SK-N-SH (cell line): ENCODE measurements around the gene SH3RF2. TPM values are rescaled to one million over a fixed set of nuclear protein-coding genes. Genes with fewer than 3 reads are reported as not detected.

Experiments used
- CTCF ChIA-PET: fragments of 300-600, 350-600 bp; formaldehyde crosslinking; extraction: SDS; loops from one replicate; lab custom pipeline; 2021; lab: Yijun Ruan, JAX
- POLR2A ChIA-PET: fragments of 350-600 bp; sonication (Branson Sonifier 250); formaldehyde crosslinking; extraction: SDS; loops from one replicate; lab custom pipeline; 2020; ENCODE audit warnings: antibody characterized with exemption, inconsistent platforms; lab: Yijun Ruan, JAX
- DNase-seq: peaks from one replicate; pipeline ENCODE4 v3.0.0; 2012
- H2AFZ ChIP-seq: fragments of 200-600 bp; sonication (generic); 2 replicates; pipeline ENCODE4 v1.8.1; 2016; ENCODE audit warnings: antibody characterized with exemption, mild to moderate bottlenecking, low read depth
- H3F3A ChIP-seq: fragments of 200-600 bp; sonication (generic); replicated peaks from 2 replicates; pipeline ENCODE3; 2016; ENCODE audit warnings: antibody characterized with exemption, mild to moderate bottlenecking; ENCODE audit not compliant: insufficient read depth
- H3K27ac ChIP-seq, 2 experiments: fragments of 200-500 bp in 1 of 2; fragments of 200-600 bp in 1 of 2; sonication (Bioruptor generic) in 1 of 2; sonication (generic), shearing (Covaris generic) in 1 of 2; 2 replicates each; pipeline versions ENCODE4 v1.5.1 to v1.6.1; 2014 to 2016; ENCODE audit warnings: low read depth in 2 of 2, inconsistent platforms in 1 of 2, low read length in 1 of 2, mild to moderate bottlenecking in 1 of 2, mixed read lengths in 1 of 2
- H3K27me3 ChIP-seq: fragments of 200-600 bp; sonication (generic), shearing (Covaris generic); 2 replicates; pipeline ENCODE4 v1.6.1; 2016; ENCODE audit warnings: mixed run types; ENCODE audit not compliant: insufficient read depth
- H3K36me3 ChIP-seq, 2 experiments: fragments of 200-500 bp in 1 of 2; fragments of 200-600 bp in 1 of 2; sonication (Bioruptor generic) in 1 of 2; sonication (generic) in 1 of 2; replicated peaks in 1 of 2; 2 replicates each; pipeline versions ENCODE3 to v1.5.1; 2014 to 2016; ENCODE audit warnings: low read length in 1 of 2, mild to moderate bottlenecking in 1 of 2; ENCODE audit not compliant: insufficient read depth in 2 of 2, control insufficient read depth in 1 of 2
- H3K4me1 ChIP-seq, 2 experiments: fragments of 200-500 bp in 1 of 2; fragments of 200-600 bp in 1 of 2; sonication (Bioruptor generic) in 1 of 2; sonication (generic), shearing (Covaris generic) in 1 of 2; 2 replicates each; pipeline versions ENCODE4 v1.5.1 to v1.6.1; 2014 to 2016; ENCODE audit warnings: low read depth in 1 of 2, low read length in 1 of 2, mixed run types in 1 of 2; ENCODE audit not compliant: insufficient read depth in 2 of 2, control insufficient read depth in 1 of 2
- H3K4me2 ChIP-seq: fragments of 200-600 bp; sonication (generic), shearing (Covaris generic); 2 replicates; pipeline ENCODE4 v1.6.1; 2017; ENCODE audit warnings: mixed run types
- H3K4me3 ChIP-seq, 2 experiments: fragments of 200-500 bp in 1 of 2; fragments of 200-600 bp in 1 of 2; sonication (Bioruptor generic) in 1 of 2; sonication (generic), shearing (Covaris generic) in 1 of 2; 2 replicates each; pipeline versions ENCODE4 v1.5.1 to v1.8.1; 2014 to 2016; ENCODE audit warnings: low read depth in 2 of 2, inconsistent platforms in 1 of 2, low read length in 1 of 2, mild to moderate bottlenecking in 1 of 2, mixed read lengths in 1 of 2, moderate library complexity in 1 of 2
- H3K79me2 ChIP-seq: fragments of 200-600 bp; sonication (generic); 2 replicates; pipeline ENCODE4 v1.8.1; 2017; ENCODE audit warnings: mild to moderate bottlenecking; ENCODE audit not compliant: insufficient read depth
- H3K9ac ChIP-seq: fragments of 200-600 bp; sonication (generic); 2 replicates; pipeline ENCODE4 v1.6.1; 2017; ENCODE audit warnings: mixed run types
- H3K9me2 ChIP-seq: fragments of 200-600 bp; sonication (generic); 2 replicates; pipeline ENCODE4 v1.6.1; 2017; ENCODE audit warnings: mixed run types
- H3K9me3 ChIP-seq: fragments of 200-600 bp; sonication (generic); 2 replicates; pipeline ENCODE4 v1.6.1; 2017; ENCODE audit warnings: mixed run types, mild to moderate bottlenecking, moderate library complexity
- H4K20me1 ChIP-seq: fragments of 200-600 bp; sonication (generic); 2 replicates; pipeline ENCODE4 v1.6.1; 2017; ENCODE audit warnings: mild to moderate bottlenecking, mixed run types; ENCODE audit not compliant: insufficient read depth
- CHD2 ChIP-seq: fragments of 150-350 bp; IDR thresholded peaks from 2 replicates; pipeline ENCODE4 v1.6.1; 2018; ENCODE audit warnings: low read length; ENCODE audit not compliant: partially characterized antibody
- ELF1 ChIP-seq: IDR thresholded peaks from 2 replicates; pipeline ENCODE4 v1.4.0; 2012
- EZH2phosphoT487 ChIP-seq: fragments of 200-600 bp; sonication (generic); IDR thresholded peaks from 2 replicates; pipeline ENCODE4 v1.6.1; 2017; ENCODE audit warnings: low read depth, mixed run types, mild to moderate bottlenecking, antibody characterized with exemption, moderate library complexity, borderline replicate concordance
- FOSL2 ChIP-seq: IDR thresholded peaks from 2 replicates; pipeline ENCODE4 v1.4.0; 2012; ENCODE audit warnings: low read depth, mild to moderate bottlenecking, moderate library complexity, borderline replicate concordance
- FOXJ3 ChIP-seq: sonication (generic); formaldehyde crosslinking; IDR thresholded peaks from 2 replicates; pipeline ENCODE4 v1.5.1; 2020; ENCODE audit warnings: mild to moderate bottlenecking, missing genetic modification reagents
- FOXM1 ChIP-seq: IDR thresholded peaks from 2 replicates; pipeline ENCODE4 v1.4.0; 2012; ENCODE audit warnings: low read depth, mild to moderate bottlenecking
- GABPA ChIP-seq: IDR thresholded peaks from 2 replicates; pipeline ENCODE4 v1.4.0; 2012; ENCODE audit warnings: low read depth, mild to moderate bottlenecking
- JUND ChIP-seq: IDR thresholded peaks from 2 replicates; pipeline ENCODE4 v1.4.0; 2012
- MEF2A ChIP-seq: IDR thresholded peaks from 2 replicates; pipeline ENCODE4 v1.4.0; 2012; ENCODE audit warnings: low read depth, borderline replicate concordance
- MXI1 ChIP-seq: IDR thresholded peaks from 2 replicates; pipeline ENCODE4 v1.6.1; 2012; ENCODE audit warnings: mild to moderate bottlenecking, low read depth, low read length, improper control_type of control experiment
- NFIC ChIP-seq: IDR thresholded peaks from 2 replicates; pipeline ENCODE4 v1.4.0; 2012; ENCODE audit warnings: borderline replicate concordance
- NRF1 ChIP-seq: IDR thresholded peaks from 2 replicates; pipeline ENCODE4 v1.6.1; 2012; ENCODE audit warnings: low read depth, mild to moderate bottlenecking, low read length
- POLR2AphosphoS5 ChIP-seq: IDR thresholded peaks from 2 replicates; pipeline ENCODE4 v1.6.1; 2012; ENCODE audit warnings: low read depth, low read length
- RAD21 ChIP-seq: IDR thresholded peaks from 2 replicates; pipeline ENCODE4 v1.6.1; 2012; ENCODE audit warnings: mild to moderate bottlenecking, low read length
- RFX5 ChIP-seq: IDR thresholded peaks from 2 replicates; pipeline ENCODE4 v1.6.1; 2012; ENCODE audit warnings: mild to moderate bottlenecking, improper control_type of control experiment, low read length
- RXRA ChIP-seq: IDR thresholded peaks from 2 replicates; pipeline ENCODE4 v1.4.0; 2012; ENCODE audit warnings: low read depth, mild to moderate bottlenecking, borderline replicate concordance
- TAF1 ChIP-seq: IDR thresholded peaks from 2 replicates; pipeline ENCODE4 v1.6.1; 2012; ENCODE audit warnings: low read depth, mild to moderate bottlenecking, low read length, moderate library complexity, borderline replicate concordance
- TCF12 ChIP-seq: IDR thresholded peaks from 2 replicates; pipeline ENCODE4 v1.4.0; 2012
- WGBS: methylation state at CpG from one replicate; pipeline ENCODE4 v1.1.6; 2017; ENCODE audit warnings: low lambda C conversion rate; 5-methylcytosine and 5-hydroxymethylcytosine counted together
- polyA plus RNA-seq, 3 experiments: library from polyadenylated mRNA; depleted of rRNA; stranded (reverse); fragments of >200 nt; gene quantifications; 2 replicates each; pipeline ENCODE4 v1.2.3, GENCODE V29; 2012
- TF ChIP-seq, protein P1 (sequence below): IDR thresholded peaks from 2 replicates; pipeline ENCODE4 v1.6.1; 2012; ENCODE audit warnings: mild to moderate bottlenecking, low read depth, low read length, moderate library complexity
- TF ChIP-seq, protein P2 (sequence below): fragments of 150-350 bp; IDR thresholded peaks from 2 replicates; pipeline ENCODE4 v1.6.1; 2016; ENCODE audit warnings: mild to moderate bottlenecking, low read depth, low read length
- TF ChIP-seq, protein P3 (sequence below): IDR thresholded peaks from 2 replicates; pipeline ENCODE4 v1.4.0; 2012; ENCODE audit warnings: low read depth, borderline replicate concordance

Gene SH3RF2
- polyA plus RNA-seq, 1 of the 3 experiments (the other 2 are of a cell fraction): 0.87 TPM

DNA sequence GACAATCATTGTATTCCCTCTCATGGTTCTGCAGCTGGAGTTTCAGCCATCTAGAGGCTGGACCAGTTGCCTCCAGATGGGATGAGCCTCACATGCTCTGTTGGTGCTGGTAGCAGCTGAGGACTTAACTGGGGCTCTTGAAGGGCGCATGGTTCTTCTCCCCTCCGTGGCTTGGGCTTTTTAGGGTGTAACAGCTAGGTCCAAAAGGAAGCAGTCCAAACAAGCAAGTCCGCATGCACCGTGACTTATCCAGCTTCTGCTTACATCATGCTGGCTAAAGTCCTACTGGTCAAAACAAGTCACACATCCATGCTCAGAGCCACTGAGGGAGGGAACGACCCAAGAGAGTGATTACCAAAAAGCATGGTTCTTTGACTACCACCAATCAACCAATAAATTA lies 31.6 kb upstream of the SH3RF2 start:
- Histone ChIP-seq H4K20me1 (no peaks in the 10 kb centered on the region), H3K9ac (no peak overlapping the region), H2AFZ (no peak overlapping the region), H3K36me3 (no peaks in the 10 kb centered on the region), H3K4me1 (no peaks in the 10 kb centered on the region; a peak in 1 of 4 replicates), H3F3A (peaks cover 5% of the 10 kb centered on the region), H3K27me3 (no peaks in the 10 kb centered on the region), H3K4me3 (no peak overlapping the region), H3K79me2 (no peaks in the 10 kb centered on the region), H3K4me2 (no peak overlapping the region), H3K9me2 (no peaks in the 10 kb centered on the region), H3K27ac (no peak overlapping the region), H3K9me3 (no peaks in the 10 kb centered on the region)
- WGBS: 76% methylated on average over 5 of the region's 5 CpGs
- no peak for DNase-seq
- POLR2A ChIA-PET: no interaction called here
- CTCF ChIA-PET: no interaction called here
- no peak for TF ChIP-seq EZH2phosphoT487
- TF ChIP-seq POLR2AphosphoS5: no peak
- no peak for TF ChIP-seq RXRA
- TF ChIP-seq, protein P1, sequence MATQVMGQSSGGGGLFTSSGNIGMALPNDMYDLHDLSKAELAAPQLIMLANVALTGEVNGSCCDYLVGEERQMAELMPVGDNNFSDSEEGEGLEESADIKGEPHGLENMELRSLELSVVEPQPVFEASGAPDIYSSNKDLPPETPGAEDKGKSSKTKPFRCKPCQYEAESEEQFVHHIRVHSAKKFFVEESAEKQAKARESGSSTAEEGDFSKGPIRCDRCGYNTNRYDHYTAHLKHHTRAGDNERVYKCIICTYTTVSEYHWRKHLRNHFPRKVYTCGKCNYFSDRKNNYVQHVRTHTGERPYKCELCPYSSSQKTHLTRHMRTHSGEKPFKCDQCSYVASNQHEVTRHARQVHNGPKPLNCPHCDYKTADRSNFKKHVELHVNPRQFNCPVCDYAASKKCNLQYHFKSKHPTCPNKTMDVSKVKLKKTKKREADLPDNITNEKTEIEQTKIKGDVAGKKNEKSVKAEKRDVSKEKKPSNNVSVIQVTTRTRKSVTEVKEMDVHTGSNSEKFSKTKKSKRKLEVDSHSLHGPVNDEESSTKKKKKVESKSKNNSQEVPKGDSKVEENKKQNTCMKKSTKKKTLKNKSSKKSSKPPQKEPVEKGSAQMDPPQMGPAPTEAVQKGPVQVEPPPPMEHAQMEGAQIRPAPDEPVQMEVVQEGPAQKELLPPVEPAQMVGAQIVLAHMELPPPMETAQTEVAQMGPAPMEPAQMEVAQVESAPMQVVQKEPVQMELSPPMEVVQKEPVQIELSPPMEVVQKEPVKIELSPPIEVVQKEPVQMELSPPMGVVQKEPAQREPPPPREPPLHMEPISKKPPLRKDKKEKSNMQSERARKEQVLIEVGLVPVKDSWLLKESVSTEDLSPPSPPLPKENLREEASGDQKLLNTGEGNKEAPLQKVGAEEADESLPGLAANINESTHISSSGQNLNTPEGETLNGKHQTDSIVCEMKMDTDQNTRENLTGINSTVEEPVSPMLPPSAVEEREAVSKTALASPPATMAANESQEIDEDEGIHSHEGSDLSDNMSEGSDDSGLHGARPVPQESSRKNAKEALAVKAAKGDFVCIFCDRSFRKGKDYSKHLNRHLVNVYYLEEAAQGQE: no peak
- TF ChIP-seq CHD2: no peak
- TF ChIP-seq RFX5: no peak
- no peak for TF ChIP-seq NFIC
- TF ChIP-seq TCF12: no peak
- TF ChIP-seq FOXJ3: no peak
- TF ChIP-seq, protein P2, sequence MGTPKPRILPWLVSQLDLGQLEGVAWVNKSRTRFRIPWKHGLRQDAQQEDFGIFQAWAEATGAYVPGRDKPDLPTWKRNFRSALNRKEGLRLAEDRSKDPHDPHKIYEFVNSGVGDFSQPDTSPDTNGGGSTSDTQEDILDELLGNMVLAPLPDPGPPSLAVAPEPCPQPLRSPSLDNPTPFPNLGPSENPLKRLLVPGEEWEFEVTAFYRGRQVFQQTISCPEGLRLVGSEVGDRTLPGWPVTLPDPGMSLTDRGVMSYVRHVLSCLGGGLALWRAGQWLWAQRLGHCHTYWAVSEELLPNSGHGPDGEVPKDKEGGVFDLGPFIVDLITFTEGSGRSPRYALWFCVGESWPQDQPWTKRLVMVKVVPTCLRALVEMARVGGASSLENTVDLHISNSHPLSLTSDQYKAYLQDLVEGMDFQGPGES: no peak
- TF ChIP-seq MXI1: no peak
- TF ChIP-seq RAD21: no peak
- TF ChIP-seq TAF1: no peak

DNA sequence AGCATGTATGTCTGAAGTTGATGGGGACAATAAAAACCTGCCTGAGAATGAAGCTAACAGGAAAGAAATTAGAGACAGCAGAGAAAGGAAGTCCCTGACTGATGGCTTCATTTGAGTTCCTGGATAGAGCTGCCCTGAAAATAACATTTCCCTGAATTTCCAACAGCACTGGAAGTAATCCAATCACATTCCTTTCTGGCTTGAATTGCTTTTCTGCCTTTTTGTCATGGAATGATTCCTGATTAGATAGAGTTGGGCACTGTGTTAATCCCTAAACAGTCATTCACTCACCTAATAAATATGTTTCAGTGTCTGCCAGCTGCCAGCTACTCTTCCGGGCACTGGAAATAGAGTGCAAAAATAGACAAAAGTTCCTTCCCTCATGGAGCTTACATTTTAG lies 30.0 kb upstream of the SH3RF2 start:
- Histone ChIP-seq H3F3A (peaks cover 5% of the 10 kb centered on the region), H3K27me3 (no peaks in the 10 kb centered on the region), H3K9me2 (no peaks in the 10 kb centered on the region), H2AFZ (no peak overlapping the region), H3K9ac (no peak overlapping the region), H3K4me3 (no peak overlapping the region), H3K79me2 (no peaks in the 10 kb centered on the region), H3K9me3 (no peaks in the 10 kb centered on the region), H3K36me3 (no peaks in the 10 kb centered on the region), H3K27ac (no peak overlapping the region), H3K4me1 (no peaks in the 10 kb centered on the region; a peak in 1 of 4 replicates), H3K4me2 (no peak overlapping the region), H4K20me1 (no peaks in the 10 kb centered on the region)
- whole genome bisulfite sequencing: 81% methylated on average over 1 of the region's 1 CpG
- DNase-seq: no peak
- CTCF ChIA-PET: no interaction called here
- POLR2A ChIA-PET: no interaction called here
- TF ChIP-seq MEF2A (no peak), NFIC (no peak), CHD2 (no peak), JUND (no peak), FOSL2 (no peak), NRF1 (no peak), GABPA (no peak), TAF1 (no peak), ELF1 (no peak), FOXM1 (no peak), TCF12 (no peak), RXRA (no peak)
- TF ChIP-seq, protein P3, sequence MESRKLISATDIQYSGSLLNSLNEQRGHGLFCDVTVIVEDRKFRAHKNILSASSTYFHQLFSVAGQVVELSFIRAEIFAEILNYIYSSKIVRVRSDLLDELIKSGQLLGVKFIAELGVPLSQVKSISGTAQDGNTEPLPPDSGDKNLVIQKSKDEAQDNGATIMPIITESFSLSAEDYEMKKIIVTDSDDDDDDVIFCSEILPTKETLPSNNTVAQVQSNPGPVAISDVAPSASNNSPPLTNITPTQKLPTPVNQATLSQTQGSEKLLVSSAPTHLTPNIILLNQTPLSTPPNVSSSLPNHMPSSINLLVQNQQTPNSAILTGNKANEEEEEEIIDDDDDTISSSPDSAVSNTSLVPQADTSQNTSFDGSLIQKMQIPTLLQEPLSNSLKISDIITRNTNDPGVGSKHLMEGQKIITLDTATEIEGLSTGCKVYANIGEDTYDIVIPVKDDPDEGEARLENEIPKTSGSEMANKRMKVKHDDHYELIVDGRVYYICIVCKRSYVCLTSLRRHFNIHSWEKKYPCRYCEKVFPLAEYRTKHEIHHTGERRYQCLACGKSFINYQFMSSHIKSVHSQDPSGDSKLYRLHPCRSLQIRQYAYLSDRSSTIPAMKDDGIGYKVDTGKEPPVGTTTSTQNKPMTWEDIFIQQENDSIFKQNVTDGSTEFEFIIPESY: no peak
- TF ChIP-seq, protein P2: no peak
